ENCODE results near the gene KSR2. TPM values are rescaled to one million over a fixed set of nuclear protein-coding genes. Genes with fewer than 3 reads are reported as not detected.

KSR2 gene
- total and polyA plus RNA-seq, 7 donors: under 0.01 to 0.04 (median 0.02) TPM; not detected in 2

GRCh38 chr12:117686210-117686609 is 282.6 kb downstream of the KSR2 start:
- ATAC-seq (no peak), DNase-seq (no peak)
- no peak for TF ChIP-seq CTCF (IDR thresholded peaks at IDR 0.05)
- Histone ChIP-seq H3K9me3 (no peaks in the 10 kb centered on the region), H3K36me3 (ENCODE audit: insufficient read depth in 1 of 2, low read depth in 1 of 2) (no peaks in the 10 kb centered on the region), H3K27ac (no peak overlapping the region), H3K4me1 (no peaks in the 10 kb centered on the region), H3K27me3 (ENCODE audit: insufficient read depth in 3 of 3, low read length in 2 of 3) (peaks cover 0 to 6% (median 2%) of the 10 kb centered on the region in 3 donors), H3K4me3 (no peak overlapping the region)
- intact Hi-C loops (cut with DNase I): no loop called here
- WGBS, 3 donors: 84 to 86% (median 86%) methylated on average over 1 of the region's 1 CpG

GRCh38 chr12:117685110-117685926 is 283.5 kb downstream of the KSR2 start:
- Histone ChIP-seq H3K36me3 (ENCODE audit: insufficient read depth in 1 of 2, low read depth in 1 of 2) (no peaks in the 10 kb centered on the region), H3K27ac (no peak overlapping the region), H3K9me3 (no peaks in the 10 kb centered on the region), H3K4me3 (no peak overlapping the region), H3K27me3 (ENCODE audit: insufficient read depth in 3 of 3, low read length in 2 of 3) (peaks cover 0 to 6% (median 2%) of the 10 kb centered on the region in 3 donors), H3K4me1 (no peaks in the 10 kb centered on the region)
- intact Hi-C loops (cut with DNase I): no loop called here
- WGBS, 3 donors: 34 to 39% (median 36%) methylated on average over 13 of the region's 13 CpGs
- ATAC-seq (peak; percentile 27 to 76 (median 52)), DNase-seq (peak; percentile 66 to 69)
- TF ChIP-seq CTCF (IDR thresholded peaks at IDR 0.05): no peak

GRCh38 chr12:117684471-117684870 is 284.3 kb downstream of the KSR2 start:
- intact Hi-C loops (cut with DNase I): loop anchor here in 1 of 2 donors (5.0 kb wide), 1 partner anchor 153 kb away; no protein-coding TSS in a partner anchor
- Histone ChIP-seq H3K27ac (no peak overlapping the region), H3K27me3 (ENCODE audit: insufficient read depth in 3 of 3, low read length in 2 of 3) (peaks cover 0 to 6% (median 2%) of the 10 kb centered on the region in 3 donors), H3K9me3 (no peaks in the 10 kb centered on the region), H3K36me3 (ENCODE audit: insufficient read depth in 1 of 2, low read depth in 1 of 2) (no peaks in the 10 kb centered on the region), H3K4me1 (no peaks in the 10 kb centered on the region), H3K4me3 (no peak overlapping the region)
- 75 to 88% (median 86%) methylated on average over 6 of the region's 6 CpGs for WGBS, 3 donors
- no peak for DNase-seq
- no peak for TF ChIP-seq CTCF (IDR thresholded peaks at IDR 0.05)
- ATAC-seq: no peak

- H3K36me3 ChIP-seq (ENCODE audit: insufficient read depth in 1 of 2, low read depth in 1 of 2): no peaks in the 10 kb centered on the region
- DNase-seq (no peak), ATAC-seq (no peak)
- no peaks in the 10 kb centered on the region for H3K9me3 ChIP-seq
- intact Hi-C loops (cut with DNase I): loop anchor here in 1 of 2 donors (5.0 kb wide), 1 partner anchor 157 kb away; no protein-coding TSS in a partner anchor
- 36 to 51% (median 42%) methylated on average over 3 of the region's 3 CpGs for WGBS, 3 donors
- no peak overlapping the region for H3K27ac ChIP-seq
- H3K27me3 ChIP-seq (ENCODE audit: insufficient read depth in 3 of 3, low read length in 2 of 3): peaks cover 0 to 6% (median 2%) of the 10 kb centered on the region in 3 donors
- H3K4me3 ChIP-seq: no peak overlapping the region
- no peak for TF ChIP-seq CTCF (IDR thresholded peaks at IDR 0.05)
- no peaks in the 10 kb centered on the region for H3K4me1 ChIP-seq
Observed at GRCh38 chr12:117680312-117680711, 288.5 kb downstream of the KSR2 start.

All from psoas muscle (tissue), 8 donors.